ENCODE measurements around the gene SPON1.

- TF ChIP-seq CEBPZ (IDR thresholded peaks at IDR 0.05; ENCODE audit: low read depth, low read length) (no peak), CBX3 (IDR thresholded peaks at IDR 0.05; ENCODE audit: borderline replicate concordance, low read depth) (no peak), FOXK2 (IDR thresholded peaks at IDR 0.05) (no peak), MYB (IDR thresholded peaks at IDR 0.05; ENCODE audit: borderline replicate concordance, low read depth, low read length) (no peak), SP1 (IDR thresholded peaks at IDR 0.05; ENCODE audit: low read depth, low read length) (no peak)
- TF ChIP-seq, protein P1, sequence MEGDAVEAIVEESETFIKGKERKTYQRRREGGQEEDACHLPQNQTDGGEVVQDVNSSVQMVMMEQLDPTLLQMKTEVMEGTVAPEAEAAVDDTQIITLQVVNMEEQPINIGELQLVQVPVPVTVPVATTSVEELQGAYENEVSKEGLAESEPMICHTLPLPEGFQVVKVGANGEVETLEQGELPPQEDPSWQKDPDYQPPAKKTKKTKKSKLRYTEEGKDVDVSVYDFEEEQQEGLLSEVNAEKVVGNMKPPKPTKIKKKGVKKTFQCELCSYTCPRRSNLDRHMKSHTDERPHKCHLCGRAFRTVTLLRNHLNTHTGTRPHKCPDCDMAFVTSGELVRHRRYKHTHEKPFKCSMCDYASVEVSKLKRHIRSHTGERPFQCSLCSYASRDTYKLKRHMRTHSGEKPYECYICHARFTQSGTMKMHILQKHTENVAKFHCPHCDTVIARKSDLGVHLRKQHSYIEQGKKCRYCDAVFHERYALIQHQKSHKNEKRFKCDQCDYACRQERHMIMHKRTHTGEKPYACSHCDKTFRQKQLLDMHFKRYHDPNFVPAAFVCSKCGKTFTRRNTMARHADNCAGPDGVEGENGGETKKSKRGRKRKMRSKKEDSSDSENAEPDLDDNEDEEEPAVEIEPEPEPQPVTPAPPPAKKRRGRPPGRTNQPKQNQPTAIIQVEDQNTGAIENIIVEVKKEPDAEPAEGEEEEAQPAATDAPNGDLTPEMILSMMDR (IDR thresholded peaks at IDR 0.05 in 2 of 3, conservative IDR thresholded peaks at IDR 0.05 in 1 of 3; ENCODE audit: control insufficient read depth in 2 of 3, extremely low read depth in 1 of 3, insufficient read depth in 1 of 3, low read depth in 3 of 3, low read length in 3 of 3): no peak
Observed at GRCh38 chr11:14107050-14107430, 144.5 kb downstream of the SPON1 start.
